HG02588 (cell line): ENCODE measurements around the gene CDC42BPG.

ENCODE experiments used
- ATAC-seq: cut with Tn5 transposase; IDR thresholded peaks from one replicate; pipeline ENCODE4 v1.9.1; 2021; ENCODE audit warnings: mild to moderate bottlenecking, moderate library complexity; ENCODE audit not compliant: unreplicated experiment

Gene CDC42BPG

GRCh38 chr11:64844330-64845128 lies at the start of gene CDC42BPG:
Gene CDC42BPG, minus strand, starts transcription at chr11:64844653. Its CDS starts 84 bp downstream, at chr11:64844569.
- ATAC-seq: no peak

DNA sequence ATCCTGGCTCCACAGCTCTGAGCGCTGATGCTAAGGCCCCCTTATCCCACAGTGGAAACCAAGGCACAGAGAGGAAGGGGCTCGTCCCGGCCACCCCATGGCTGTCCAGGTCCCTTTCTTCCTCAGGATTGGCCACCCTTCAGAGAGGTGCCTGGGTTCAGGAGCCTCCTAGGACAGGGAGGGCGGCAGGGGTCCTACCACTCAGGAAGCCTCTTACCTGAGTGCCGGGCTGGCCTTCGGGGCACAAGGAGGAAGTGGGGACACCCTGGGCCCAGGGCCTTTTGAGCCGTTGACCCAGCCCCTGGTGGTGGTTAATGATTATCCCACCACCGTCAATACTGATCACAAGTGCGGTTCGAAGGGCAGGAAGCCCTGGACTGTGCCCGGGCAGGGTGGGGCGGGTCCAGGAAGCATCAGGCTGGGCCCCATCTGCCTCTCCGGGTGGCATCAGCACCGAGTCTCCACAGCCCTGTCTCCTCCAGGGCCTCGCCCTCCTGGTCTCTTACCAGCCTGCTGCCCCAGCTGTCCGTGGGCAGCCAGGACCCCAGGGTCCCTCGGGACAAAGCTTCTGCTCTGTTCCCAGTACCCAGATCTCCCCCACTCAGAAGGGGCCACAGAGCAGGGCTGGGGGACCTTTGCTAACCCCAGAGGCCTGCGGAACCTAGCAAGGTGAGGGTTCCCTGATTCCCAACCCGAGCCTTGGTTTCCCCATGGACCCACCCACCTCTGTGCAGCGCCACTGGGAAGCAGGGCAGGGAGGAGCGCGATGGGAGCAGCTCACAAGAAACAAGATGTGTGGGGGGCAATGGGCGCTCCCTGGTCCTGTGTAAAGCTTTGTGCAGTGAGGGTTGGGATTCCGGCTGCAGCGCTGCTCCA lies 49.0 kb upstream of the CDC42BPG start:
- ATAC-seq: no peak

DNA sequence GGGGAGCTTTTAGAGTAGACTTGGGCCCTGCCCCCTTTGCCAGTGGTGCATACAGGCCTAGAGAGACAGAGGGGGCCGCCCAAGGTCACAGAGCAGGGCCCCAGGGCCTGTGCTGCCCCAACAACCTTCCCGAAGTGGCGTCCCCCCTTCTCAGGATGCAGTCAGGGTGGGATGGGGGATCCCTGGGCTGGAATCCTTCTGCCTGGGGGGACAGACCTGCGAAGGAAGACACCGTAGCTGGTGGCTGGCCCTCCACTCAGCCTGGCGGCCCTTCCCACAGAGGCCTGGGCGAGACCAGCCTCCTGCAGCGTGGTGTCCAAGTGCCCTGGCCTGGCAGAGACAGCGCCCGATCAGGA lies 48.4 kb upstream of the CDC42BPG start:
- ATAC-seq: no peak

GRCh38 chr11:64892411-64892831 lies 48.0 kb upstream of the CDC42BPG start:
- no peak for ATAC-seq

DNA sequence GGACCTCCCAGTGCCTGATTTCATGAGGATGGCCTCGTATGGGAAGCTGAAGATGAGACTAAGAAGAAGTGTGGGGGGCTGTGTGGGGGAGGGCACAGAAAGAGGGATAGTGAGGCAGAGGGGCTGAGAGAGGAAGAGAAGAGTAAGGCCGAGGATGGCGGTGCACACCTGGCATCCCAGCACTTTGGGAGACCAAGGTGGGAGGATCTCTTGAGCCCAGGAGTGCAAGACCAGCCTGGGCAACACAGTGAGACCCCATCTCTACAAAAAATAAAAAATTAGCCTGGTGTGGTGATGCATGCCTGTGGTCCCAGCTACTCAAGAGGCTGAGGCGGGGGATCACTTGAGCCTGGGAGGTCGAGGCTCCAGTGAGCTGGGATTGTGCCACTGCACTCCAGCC lies 47.4 kb upstream of the CDC42BPG start:
- no peak for ATAC-seq

- ATAC-seq: no peak
Measured at GRCh38 chr11:64891215-64891848, 46.9 kb upstream of the CDC42BPG start.

DNA sequence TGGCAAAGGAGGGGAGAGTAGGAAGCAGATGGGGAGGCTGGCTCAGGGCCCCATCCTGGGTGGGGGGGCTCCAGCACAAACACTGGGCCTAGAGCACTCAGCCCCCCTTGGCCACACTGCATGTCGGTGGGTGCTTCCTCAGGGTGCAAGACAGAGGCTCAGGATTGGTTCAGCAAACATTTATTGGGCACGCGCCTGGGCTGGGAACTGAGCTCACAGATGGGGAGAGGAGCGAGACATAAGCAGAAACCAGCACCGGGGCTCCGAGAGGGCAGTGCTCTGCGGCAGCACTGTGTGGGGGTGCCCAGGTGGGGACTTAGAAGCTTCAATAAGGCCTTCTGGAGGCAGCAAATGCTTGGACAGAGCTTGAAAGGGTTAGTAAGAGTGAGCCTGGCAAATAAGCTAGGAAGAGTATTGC lies 46.1 kb upstream of the CDC42BPG start:
- no peak for ATAC-seq

- no peak for ATAC-seq
Measured at GRCh38 chr11:64888729-64889511, 44.5 kb upstream of the CDC42BPG start.

GRCh38 chr11:64888406-64888728 lies 43.9 kb upstream of the CDC42BPG start:
- ATAC-seq: no peak

GRCh38 chr11:64887757-64888405 lies 43.4 kb upstream of the CDC42BPG start:
- peak; percentile 62 for ATAC-seq

- no peak for ATAC-seq
Measured at GRCh38 chr11:64887234-64887756, 42.8 kb upstream of the CDC42BPG start.

- no peak for ATAC-seq
Measured at GRCh38 chr11:64885367-64886286, 41.2 kb upstream of the CDC42BPG start.

- no peak for ATAC-seq
Measured at GRCh38 chr11:64884019-64884418, 39.6 kb upstream of the CDC42BPG start.

GRCh38 chr11:64883575-64883974 lies 39.1 kb upstream of the CDC42BPG start:
- no peak for ATAC-seq

DNA sequence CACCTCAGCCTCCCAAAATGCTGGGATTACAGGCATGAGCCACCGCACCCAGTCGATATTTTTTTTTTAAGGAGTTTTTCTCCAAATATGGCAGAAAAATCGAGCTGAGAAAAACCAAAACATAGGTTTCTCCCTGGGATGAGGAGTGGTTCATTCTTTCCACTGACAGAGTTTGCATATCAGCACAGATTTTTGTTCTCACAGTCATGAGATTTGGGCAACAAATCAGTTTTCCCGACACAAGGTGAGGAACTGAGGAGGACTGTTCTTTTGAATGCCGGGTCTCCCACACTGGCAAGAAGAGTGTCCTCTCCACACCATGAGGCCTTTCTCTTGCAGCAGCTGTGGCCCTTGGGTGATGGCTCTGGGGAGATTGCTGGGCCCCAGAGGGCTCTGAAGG lies 37.8 kb upstream of the CDC42BPG start:
- no peak for ATAC-seq

- ATAC-seq: no peak
Measured at GRCh38 chr11:64881476-64881875, 37.0 kb upstream of the CDC42BPG start.

- ATAC-seq: no peak
Measured at GRCh38 chr11:64880240-64881001, 36.0 kb upstream of the CDC42BPG start.

GRCh38 chr11:64879244-64879900 lies 34.9 kb upstream of the CDC42BPG start:
- no peak for ATAC-seq
